Body of pancreas (tissue), 4 donors: ENCODE measurements around the gene CHMP1B. TPM values are rescaled to one million over a fixed set of nuclear protein-coding genes. Genes with fewer than 3 reads are reported as not detected.
"Not testable (repeated sequence)": the region's sequence is repeated elsewhere in the genome, so short reads cannot be mapped to it uniquely, and the experiment has no call there.

ENCODE experiments used
- ATAC-seq: fragments of 150-250 bp; one replicate; pipeline ENCODE4 v1.9.1; 2016
- DNase-seq, 4 donors: peaks; one replicate each; pipeline ENCODE4 v3.0.0-alpha.2; 2019
- H3K27ac ChIP-seq, 4 donors: fragments of 200-600 bp; sonication (generic); 1 replicate in 3 of 4; 2 replicates in 1 of 4; pipeline versions ENCODE4 v1.5.1 to v1.6.1; 2016 to 2019; ENCODE audit warnings: mild to moderate bottlenecking in 1 of 4, mixed read lengths in 1 of 4, moderate library complexity in 1 of 4
- H3K27me3 ChIP-seq, 2 donors: fragments of 200-600 bp; sonication (generic); one replicate each; pipeline ENCODE4 v1.6.0; 2016; ENCODE audit warnings: mild to moderate bottlenecking in 1 of 2
- H3K36me3 ChIP-seq, 2 donors: fragments of 200-600 bp; sonication (generic); replicated peaks in 1 of 2; 2 replicates each; pipeline ENCODE4 v1.5.1; 2016; ENCODE audit warnings: low read depth in 2 of 2; ENCODE audit not compliant: insufficient read depth in 1 of 2
- H3K4me1 ChIP-seq: fragments of 200-600 bp; sonication (generic); one replicate; pipeline ENCODE4 v1.6.0; 2016
- H3K4me3 ChIP-seq, 2 donors: fragments of 200-600 bp; sonication (generic); 1 replicate in 1 of 2; 2 replicates in 1 of 2; pipeline ENCODE4 v1.5.1; 2016 to 2019
- H3K9me3 ChIP-seq, 3 donors: fragments of 200-600 bp; sonication (generic); 1 replicate in 2 of 3; 2 replicates in 1 of 3; pipeline ENCODE4 v1.5.1; 2016
- CTCF ChIP-seq, 7 experiments: fragments of 450-650 bp in 4 of 7; fragments of 200-600 bp in 3 of 7; sonication (generic) in 3 of 7; IDR thresholded peaks; one replicate each; pipeline ENCODE4 v1.5.1; 2016 to 2019; ENCODE audit warnings: antibody characterized with exemption in 7 of 7
- POLR2A ChIP-seq, 3 donors: fragments of 450-650 bp; IDR thresholded peaks; one replicate each; pipeline ENCODE4 v1.6.1; 2016; ENCODE audit warnings: antibody characterized with exemption in 3 of 3, mild to moderate bottlenecking in 2 of 3
- WGBS, 2 donors: methylation state at CpG; one replicate each; pipeline ENCODE4 v1.1.5; 2017; 5-methylcytosine and 5-hydroxymethylcytosine counted together
- intact Hi-C: fragments of 100-400 bp; cut with DNase I; formaldehyde crosslinking; loops from one replicate; pipeline ENCODE4 v1.15.1; 2023
- total RNA-seq, 2 donors: library from RNA; depleted of rRNA; stranded (reverse); fragments of >200 nt; gene quantifications; one replicate each; pipeline ENCODE4 v1.1.0, GENCODE V29; 2016

Gene CHMP1B
- total RNA-seq, 2 donors from 2014 or later = 23.1 to 27.4 TPM

- no peak for ATAC-seq
- 91% methylated on average over 2 of the region's 2 CpGs for WGBS, 2 donors
Observed at GRCh38 chr18:11888726-11889125, 37.5 kb downstream of the CHMP1B start.

GRCh38 chr18:11889284-11889683 lies 38.1 kb downstream of the CHMP1B start:
- ATAC-seq (no peak), DNase-seq (no peak)
- H3K27me3 ChIP-seq = no peaks in the 10 kb centered on the region
- no peak for TF ChIP-seq CTCF (IDR thresholded peaks at IDR 0.05)
- TF ChIP-seq POLR2A (IDR thresholded peaks at IDR 0.05) = no peak
- H3K27ac ChIP-seq = no peak overlapping the region
- no peaks in the 10 kb centered on the region for H3K9me3 ChIP-seq
- H3K36me3 ChIP-seq = peaks cover 0 to 22% of the 10 kb centered on the region in 2 donors
- H3K4me1 ChIP-seq = no peaks in the 10 kb centered on the region
- H3K4me3 ChIP-seq = no peak overlapping the region
- intact Hi-C loops = no loop called here
- 96 to 98% methylated on average over 5 of the region's 5 CpGs for WGBS, 2 donors

More at GRCh38 chr18:11888726-11889125, 37.5 kb downstream of the CHMP1B start:
- Histone ChIP-seq H3K27ac (no peak overlapping the region), H3K4me1 (no peaks in the 10 kb centered on the region), H3K36me3 (peaks cover 0 to 23% of the 10 kb centered on the region in 2 donors), H3K27me3 (no peaks in the 10 kb centered on the region), H3K4me3 (no peak overlapping the region), H3K9me3 (no peaks in the 10 kb centered on the region)
- no peak for TF ChIP-seq POLR2A (IDR thresholded peaks at IDR 0.05)
- intact Hi-C loops = no loop called here
- DNase-seq = no peak

DNA sequence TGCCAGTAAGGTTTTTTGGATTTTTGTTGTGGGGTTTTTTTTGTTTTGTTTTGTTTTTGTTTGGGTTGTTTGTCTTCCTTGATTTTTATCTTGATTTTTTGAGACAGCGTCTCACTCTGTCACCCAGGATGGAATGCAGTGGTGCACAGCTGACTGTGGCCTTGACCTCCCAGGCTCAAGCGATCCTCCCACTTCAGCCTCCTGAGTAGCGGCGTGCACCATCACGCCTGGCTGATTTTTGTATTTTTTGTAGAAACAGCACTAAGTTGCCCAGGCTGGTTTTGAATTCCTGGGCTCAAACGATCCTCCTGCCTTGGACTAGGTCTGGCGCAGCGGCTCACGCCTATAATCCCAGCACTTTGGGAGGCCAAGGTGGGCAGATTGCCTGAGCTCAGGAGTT lies 40.5 kb downstream of the CHMP1B start:
- no peak overlapping the region for H3K4me3 ChIP-seq
- no peak for TF ChIP-seq POLR2A (IDR thresholded peaks at IDR 0.05)
- no peak for TF ChIP-seq CTCF (IDR thresholded peaks at IDR 0.05)
- intact Hi-C loops = no loop called here
- H3K27ac ChIP-seq = no peak overlapping the region
- DNase-seq (no peak), ATAC-seq (no peak)
- H3K9me3 ChIP-seq = no peaks in the 10 kb centered on the region
- peaks cover 0 to 11% of the 10 kb centered on the region in 2 donors for H3K36me3 ChIP-seq
- 90 to 93% methylated on average over 8 to 9 of the region's 9 CpGs for WGBS, 2 donors
- H3K27me3 ChIP-seq = no peaks in the 10 kb centered on the region
- H3K4me1 ChIP-seq = no peaks in the 10 kb centered on the region

DNA sequence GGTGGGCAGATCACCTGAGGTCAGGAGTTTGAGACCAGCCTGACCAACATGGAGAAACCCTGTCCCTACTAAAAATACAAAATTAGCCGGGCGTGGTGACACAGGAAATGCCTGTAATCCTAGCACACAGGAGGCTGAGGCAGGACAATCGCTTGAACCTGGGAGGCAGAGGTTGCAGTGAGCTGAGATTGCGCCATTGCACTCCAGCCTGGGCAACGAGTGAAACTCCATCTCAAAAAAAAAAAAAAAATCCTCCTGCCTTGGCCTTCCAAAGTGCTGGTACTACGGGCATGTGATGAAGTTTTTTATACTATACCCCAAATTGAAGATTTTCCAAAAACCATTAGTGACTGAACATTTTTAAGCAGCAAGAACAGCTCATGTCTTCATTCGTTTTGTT lies 41.2 kb downstream of the CHMP1B start:
- H3K4me3 ChIP-seq = not testable (repeated sequence)

DNA sequence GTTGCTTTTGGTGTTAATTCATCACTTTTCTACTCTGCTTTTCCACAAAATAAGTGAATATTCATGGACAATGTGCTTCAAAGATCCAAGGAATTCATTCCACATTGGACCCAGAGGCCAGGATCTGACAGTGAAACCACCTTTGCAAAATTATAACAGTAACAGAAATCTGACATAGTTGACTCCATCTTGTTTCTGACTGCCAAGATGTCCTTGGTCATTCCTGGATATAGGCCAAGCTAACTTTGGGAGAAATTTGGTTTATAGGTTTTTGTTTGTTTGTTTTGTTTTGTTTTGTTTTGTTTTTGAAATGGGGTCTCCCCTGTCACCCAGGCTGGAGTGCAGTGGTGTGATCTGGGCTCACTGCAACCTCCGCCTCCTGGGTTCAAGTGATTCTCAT lies 46.6 kb downstream of the CHMP1B start:
- no peaks in the 10 kb centered on the region for H3K27me3 ChIP-seq
- H3K36me3 ChIP-seq = peaks cover 0 to 5% of the 10 kb centered on the region in 2 donors
- whole genome bisulfite sequencing, 2 donors = 87 to 100% methylated on average over 1 of the region's 1 CpG
- TF ChIP-seq POLR2A (IDR thresholded peaks at IDR 0.05) (no peak), CTCF (IDR thresholded peaks at IDR 0.05) (no peak)
- no peaks in the 10 kb centered on the region for H3K4me1 ChIP-seq
- no peaks in the 10 kb centered on the region for H3K9me3 ChIP-seq
- no peak overlapping the region for H3K4me3 ChIP-seq
- intact Hi-C loops = no loop called here
- DNase-seq (no peak), ATAC-seq (no peak)
- no peak overlapping the region for H3K27ac ChIP-seq

More for the DNA sequence above, 41.2 kb downstream of the CHMP1B start:
- H3K36me3 ChIP-seq, ATAC-seq, H3K27me3 ChIP-seq, H3K27ac ChIP-seq, DNase-seq, H3K9me3 ChIP-seq, intact Hi-C loops, H3K4me1 ChIP-seq: not testable (repeated sequence)
- WGBS, 2 donors = 84 to 90% methylated on average over 7 of the region's 7 CpGs

GRCh38 chr18:11899063-11899462 lies 47.9 kb downstream of the CHMP1B start:
- intact Hi-C loops = no loop called here
- ATAC-seq (no peak), DNase-seq (no peak)
- H3K4me3 ChIP-seq = no peak overlapping the region
- 93 to 97% methylated on average over 3 of the region's 3 CpGs for WGBS, 2 donors
- no peak overlapping the region for H3K27ac ChIP-seq
- peaks cover 0 to 5% of the 10 kb centered on the region in 2 donors for H3K36me3 ChIP-seq
- H3K9me3 ChIP-seq = no peaks in the 10 kb centered on the region
- no peaks in the 10 kb centered on the region for H3K27me3 ChIP-seq
- no peaks in the 10 kb centered on the region for H3K4me1 ChIP-seq
- no peak for TF ChIP-seq CTCF (IDR thresholded peaks at IDR 0.05)
- TF ChIP-seq POLR2A (IDR thresholded peaks at IDR 0.05) = no peak
